HEK293 (cell line): ENCODE data around the gene SYNE3.

Experiments used
- PRDM1 ChIP-seq: fragments of 450-650 bp; formaldehyde crosslinking; IDR thresholded peaks from 2 replicates; pipeline ENCODE4; 2016; ENCODE audit warnings: missing biosample characterization, missing genetic modification characterization
- ZFHX2 ChIP-seq: fragments of 450-650 bp; formaldehyde crosslinking; conservative IDR thresholded peaks from 2 replicates; pipeline ENCODE4 v1.5.1; 2016; ENCODE audit warnings: missing biosample characterization, missing genetic modification characterization
- ZNF24 ChIP-seq: fragments of 450-650 bp; formaldehyde crosslinking; IDR thresholded peaks from 2 replicates; pipeline ENCODE4 v1.5.1; 2016; ENCODE audit warnings: missing biosample characterization, missing genetic modification characterization
- ZNF274 ChIP-seq, 2 experiments: fragments of 200-500 bp in 1 of 2; fragments of 450-650 bp in 1 of 2; sonication (Bioruptor generic) in 1 of 2; formaldehyde crosslinking in 1 of 2; IDR thresholded peaks; 2 replicates each; pipeline versions ENCODE4 v1.5.1 to v1.6.1; 2014 to 2016; ENCODE audit warnings: borderline replicate concordance in 1 of 2, inconsistent platforms in 1 of 2, low read length in 1 of 2, missing biosample characterization in 1 of 2, missing genetic modification characterization in 1 of 2
- ZNF768 ChIP-seq: fragments of 450-650 bp; formaldehyde crosslinking; IDR thresholded peaks from 2 replicates; pipeline ENCODE4 v1.5.1; 2018; ENCODE audit warnings: missing biosample characterization, mild to moderate bottlenecking, missing genetic modification characterization
- TF ChIP-seq, protein P1 (sequence below): fragments of 450-650 bp; formaldehyde crosslinking; IDR thresholded peaks from 2 replicates; pipeline ENCODE4 v1.5.1; 2016; ENCODE audit warnings: missing biosample characterization, missing genetic modification characterization
- TF ChIP-seq, protein P2 (sequence below): fragments of 450-650 bp; formaldehyde crosslinking; IDR thresholded peaks from 2 replicates; pipeline ENCODE4 v1.5.1; 2016; ENCODE audit warnings: missing biosample characterization, missing genetic modification characterization

DNA sequence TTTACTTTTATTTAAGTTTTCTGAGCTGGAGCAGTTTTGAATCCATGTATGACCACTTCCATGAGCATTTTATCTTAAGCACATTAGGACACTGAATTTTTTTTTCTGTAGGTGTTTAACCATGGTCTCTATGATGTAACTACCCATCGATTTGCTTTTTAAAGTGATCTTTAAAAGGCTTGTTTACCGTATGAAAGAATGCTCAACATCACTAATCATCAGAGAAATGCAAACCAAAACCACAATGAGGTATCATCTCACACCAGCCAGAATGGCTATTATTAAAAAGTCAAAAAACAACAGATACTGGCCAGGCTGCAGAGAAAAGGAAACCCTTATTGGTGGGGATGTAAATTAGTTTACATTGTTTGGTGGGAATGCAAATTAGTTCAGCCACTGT is 41.4 kb upstream of the SYNE3 start:
- TF ChIP-seq ZNF768 (tag by site-specific recombination) (no peak), PRDM1 (tag by site-specific recombination) (no peak), ZNF274 (IDR thresholded peaks at IDR 0.05; ENCODE audit: low read length) (no peak), ZNF274 (tag by site-specific recombination; IDR thresholded peaks at IDR 0.05; ENCODE audit: borderline replicate concordance) (no peak), ZFHX2 (no peak), ZNF24 (tag by site-specific recombination) (no peak)
- TF ChIP-seq, protein P1, sequence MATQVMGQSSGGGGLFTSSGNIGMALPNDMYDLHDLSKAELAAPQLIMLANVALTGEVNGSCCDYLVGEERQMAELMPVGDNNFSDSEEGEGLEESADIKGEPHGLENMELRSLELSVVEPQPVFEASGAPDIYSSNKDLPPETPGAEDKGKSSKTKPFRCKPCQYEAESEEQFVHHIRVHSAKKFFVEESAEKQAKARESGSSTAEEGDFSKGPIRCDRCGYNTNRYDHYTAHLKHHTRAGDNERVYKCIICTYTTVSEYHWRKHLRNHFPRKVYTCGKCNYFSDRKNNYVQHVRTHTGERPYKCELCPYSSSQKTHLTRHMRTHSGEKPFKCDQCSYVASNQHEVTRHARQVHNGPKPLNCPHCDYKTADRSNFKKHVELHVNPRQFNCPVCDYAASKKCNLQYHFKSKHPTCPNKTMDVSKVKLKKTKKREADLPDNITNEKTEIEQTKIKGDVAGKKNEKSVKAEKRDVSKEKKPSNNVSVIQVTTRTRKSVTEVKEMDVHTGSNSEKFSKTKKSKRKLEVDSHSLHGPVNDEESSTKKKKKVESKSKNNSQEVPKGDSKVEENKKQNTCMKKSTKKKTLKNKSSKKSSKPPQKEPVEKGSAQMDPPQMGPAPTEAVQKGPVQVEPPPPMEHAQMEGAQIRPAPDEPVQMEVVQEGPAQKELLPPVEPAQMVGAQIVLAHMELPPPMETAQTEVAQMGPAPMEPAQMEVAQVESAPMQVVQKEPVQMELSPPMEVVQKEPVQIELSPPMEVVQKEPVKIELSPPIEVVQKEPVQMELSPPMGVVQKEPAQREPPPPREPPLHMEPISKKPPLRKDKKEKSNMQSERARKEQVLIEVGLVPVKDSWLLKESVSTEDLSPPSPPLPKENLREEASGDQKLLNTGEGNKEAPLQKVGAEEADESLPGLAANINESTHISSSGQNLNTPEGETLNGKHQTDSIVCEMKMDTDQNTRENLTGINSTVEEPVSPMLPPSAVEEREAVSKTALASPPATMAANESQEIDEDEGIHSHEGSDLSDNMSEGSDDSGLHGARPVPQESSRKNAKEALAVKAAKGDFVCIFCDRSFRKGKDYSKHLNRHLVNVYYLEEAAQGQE (tag by site-specific recombination): no peak
- TF ChIP-seq, protein P2, sequence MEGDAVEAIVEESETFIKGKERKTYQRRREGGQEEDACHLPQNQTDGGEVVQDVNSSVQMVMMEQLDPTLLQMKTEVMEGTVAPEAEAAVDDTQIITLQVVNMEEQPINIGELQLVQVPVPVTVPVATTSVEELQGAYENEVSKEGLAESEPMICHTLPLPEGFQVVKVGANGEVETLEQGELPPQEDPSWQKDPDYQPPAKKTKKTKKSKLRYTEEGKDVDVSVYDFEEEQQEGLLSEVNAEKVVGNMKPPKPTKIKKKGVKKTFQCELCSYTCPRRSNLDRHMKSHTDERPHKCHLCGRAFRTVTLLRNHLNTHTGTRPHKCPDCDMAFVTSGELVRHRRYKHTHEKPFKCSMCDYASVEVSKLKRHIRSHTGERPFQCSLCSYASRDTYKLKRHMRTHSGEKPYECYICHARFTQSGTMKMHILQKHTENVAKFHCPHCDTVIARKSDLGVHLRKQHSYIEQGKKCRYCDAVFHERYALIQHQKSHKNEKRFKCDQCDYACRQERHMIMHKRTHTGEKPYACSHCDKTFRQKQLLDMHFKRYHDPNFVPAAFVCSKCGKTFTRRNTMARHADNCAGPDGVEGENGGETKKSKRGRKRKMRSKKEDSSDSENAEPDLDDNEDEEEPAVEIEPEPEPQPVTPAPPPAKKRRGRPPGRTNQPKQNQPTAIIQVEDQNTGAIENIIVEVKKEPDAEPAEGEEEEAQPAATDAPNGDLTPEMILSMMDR: no peak
